Sciatic nerve (tissue), 2 donors: Measurements from ENCODE around the gene B3GNT5. TPM values are rescaled to one million over a fixed set of nuclear protein-coding genes. Genes with fewer than 3 reads are reported as not detected.
"Not testable (repeated sequence)": the region's sequence is repeated elsewhere in the genome, so short reads cannot be mapped to it uniquely, and the experiment has no call there.

Experiments used
- ATAC-seq: fragments of 200-7000 bp; cut with Tn5 transposase; one replicate; pipeline ENCODE4 v1.9.1; 2020; ENCODE audit warnings: mild to moderate bottlenecking, moderate library complexity
- DNase-seq: peaks from one replicate; pipeline ENCODE4 v3.0.0-alpha.2; 2020; ENCODE audit warnings: low spot score
- intact Hi-C: fragments of 100-400 bp; cut with DNase I; formaldehyde crosslinking; loops from one replicate; pipeline ENCODE4 v1.14.2; 2022
- total RNA-seq: library from RNA; stranded (reverse); fragmentation: NEBNext Ultra II Directional; extraction: Animal tissue kit (Norgen Biotek cat#: 25700); gene quantifications from one replicate; pipeline ENCODE4 v1.2.1, GENCODE V29; 2021
- donor health status: DM: no; HTN: no; CAD: no.
- donor health status: DM: no; HTN: no; CAD: no.

Gene B3GNT5
- total RNA-seq, 1 donor from 2014 or later: 30.3 TPM

DNA sequence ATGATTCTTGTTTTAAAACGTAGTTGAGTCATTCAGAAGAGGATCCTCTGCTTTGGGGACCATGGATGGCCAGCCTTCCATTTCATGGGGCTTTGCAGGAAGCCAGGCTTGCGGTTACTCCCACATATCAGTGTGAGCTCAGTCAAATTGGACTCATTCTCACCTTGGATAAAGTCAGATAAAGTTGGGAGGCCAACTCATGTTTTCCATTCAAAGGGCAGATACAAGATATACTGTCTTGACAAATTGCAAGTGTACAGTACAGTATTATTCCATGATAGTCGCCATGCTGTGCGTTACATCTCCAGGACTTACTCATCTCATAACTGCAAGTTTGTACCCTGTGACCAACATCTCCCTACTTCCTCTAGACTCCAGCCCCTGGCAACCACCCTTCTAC, 25.5 kb upstream of the B3GNT5 start:
- intact Hi-C loops: no loop called here
- DNase-seq: no peak
- no peak for ATAC-seq

DNA sequence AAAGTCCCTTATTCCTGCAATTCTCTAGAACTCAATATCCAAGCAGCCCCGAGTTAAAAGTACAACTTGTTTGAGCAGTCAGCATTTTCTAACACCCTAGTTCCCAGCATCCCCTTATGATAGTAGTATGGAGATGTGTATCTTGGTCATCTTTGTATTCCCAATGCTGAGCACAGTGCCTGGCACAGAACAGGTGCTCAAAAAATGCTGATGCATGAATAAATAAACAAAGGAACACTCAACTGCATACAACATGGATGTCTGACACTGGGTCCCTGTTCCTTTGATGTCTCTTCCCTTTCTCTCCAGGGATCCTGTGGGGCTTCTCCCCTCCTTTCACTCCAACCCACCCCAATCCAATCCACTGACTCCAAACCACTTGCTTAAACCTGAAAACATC, 23.9 kb upstream of the B3GNT5 start:
- DNase-seq: no peak
- no peak for ATAC-seq
- intact Hi-C loops: no loop called here

DNA sequence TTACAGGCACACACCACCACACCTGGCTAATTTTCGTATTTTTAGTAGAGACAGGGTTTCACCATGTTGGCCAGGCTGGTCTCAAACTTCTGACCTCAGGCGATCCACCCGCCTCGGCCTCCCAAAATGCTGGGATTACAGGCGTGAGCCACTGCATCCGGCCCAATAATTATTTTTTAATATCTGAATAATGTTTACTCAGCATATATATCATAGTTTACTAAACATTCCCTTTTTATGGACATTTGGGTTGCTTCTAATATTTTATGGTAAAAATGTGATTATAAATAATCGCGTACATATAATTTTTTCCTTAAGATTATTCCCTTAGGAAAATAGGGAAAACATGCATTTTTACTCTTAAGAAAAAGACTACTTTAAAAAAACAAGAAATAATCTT, 22.8 kb upstream of the B3GNT5 start:
- ATAC-seq, intact Hi-C loops, DNase-seq: not testable (repeated sequence)

DNA sequence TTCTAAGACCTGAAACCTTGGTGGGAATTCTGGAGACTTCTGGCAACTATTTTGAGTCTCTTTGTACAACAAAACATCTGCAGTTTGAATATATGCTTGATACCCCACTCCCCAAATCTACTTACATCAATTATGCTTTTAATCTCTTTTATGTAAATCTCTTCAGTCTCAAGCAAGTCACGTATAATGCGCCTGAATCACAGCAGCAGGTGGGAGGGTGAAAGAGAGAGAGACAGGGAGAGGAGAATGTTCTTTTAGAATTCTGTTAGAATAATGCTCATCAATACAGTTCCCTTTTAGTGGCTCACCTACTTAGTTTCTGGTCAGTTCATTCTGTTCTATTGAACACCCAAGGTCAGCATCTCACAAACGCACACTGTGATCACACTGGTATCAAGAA, 22.2 kb upstream of the B3GNT5 start:
- intact Hi-C loops: no loop called here

DNA sequence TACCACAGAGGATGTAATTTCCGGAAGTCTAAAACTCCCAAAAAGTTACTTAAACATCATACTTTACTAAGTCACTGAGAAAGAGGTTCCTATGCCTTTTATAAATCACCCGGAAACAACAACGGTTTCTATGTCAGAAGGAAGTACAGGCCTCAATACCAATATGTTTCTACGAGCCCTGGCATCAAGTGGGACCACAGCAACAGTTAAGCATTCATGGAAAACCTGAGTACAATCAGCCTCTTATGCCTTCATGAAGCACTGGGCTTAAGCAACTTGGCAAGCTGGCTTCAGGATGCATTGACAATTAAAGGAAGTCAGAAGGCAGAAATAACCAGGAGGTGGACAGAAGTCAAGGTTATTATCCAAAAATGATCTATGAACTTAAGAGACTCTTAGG, 19.1 kb upstream of the B3GNT5 start:
- no peak for ATAC-seq
- intact Hi-C loops: no loop called here
- no peak for DNase-seq

More for the DNA sequence above, 22.2 kb upstream of the B3GNT5 start:
- no peak for ATAC-seq
- no peak for DNase-seq

DNA sequence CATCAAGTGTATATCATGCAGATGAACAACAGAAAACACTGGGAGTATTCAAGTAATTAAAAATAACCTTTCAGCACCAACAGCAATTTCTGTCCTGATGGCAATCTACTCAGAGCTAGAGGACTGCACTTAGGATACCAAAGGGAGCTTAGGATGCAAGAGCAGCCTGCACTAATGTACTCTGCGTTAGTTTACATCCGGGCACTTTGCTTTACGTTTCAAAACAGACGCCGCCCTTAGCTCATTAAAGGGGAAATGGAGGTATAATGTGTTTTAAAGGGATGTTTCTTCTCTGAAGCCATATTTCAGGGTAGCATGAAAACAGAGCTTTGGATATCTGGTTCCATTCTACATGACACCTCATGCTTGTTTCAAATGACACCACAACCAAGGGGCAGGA, 14.0 kb upstream of the B3GNT5 start:
- intact Hi-C loops: no loop called here
- ATAC-seq (no peak), DNase-seq (no peak)

DNA sequence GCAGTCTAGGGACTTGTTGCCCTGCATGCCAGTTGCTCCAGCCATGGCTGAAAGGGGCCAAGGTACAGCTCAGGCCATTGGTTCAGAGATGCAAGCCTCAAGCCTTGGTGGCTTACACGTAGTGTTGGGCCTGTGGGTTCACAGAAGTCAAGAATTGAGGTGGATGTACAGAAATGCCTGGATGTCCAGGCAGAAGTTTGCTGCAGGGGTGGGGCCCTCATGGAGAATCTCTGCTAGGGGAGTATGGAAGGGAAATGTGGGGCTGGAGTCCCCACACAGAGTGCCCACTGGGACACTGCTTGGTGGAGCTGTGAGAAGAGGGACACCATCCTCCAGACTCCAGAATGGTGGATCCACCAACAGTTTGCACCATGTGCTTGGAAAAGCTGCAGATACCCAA, 10.6 kb upstream of the B3GNT5 start:
- ATAC-seq: no peak
- intact Hi-C loops: no loop called here
- no peak for DNase-seq

DNA sequence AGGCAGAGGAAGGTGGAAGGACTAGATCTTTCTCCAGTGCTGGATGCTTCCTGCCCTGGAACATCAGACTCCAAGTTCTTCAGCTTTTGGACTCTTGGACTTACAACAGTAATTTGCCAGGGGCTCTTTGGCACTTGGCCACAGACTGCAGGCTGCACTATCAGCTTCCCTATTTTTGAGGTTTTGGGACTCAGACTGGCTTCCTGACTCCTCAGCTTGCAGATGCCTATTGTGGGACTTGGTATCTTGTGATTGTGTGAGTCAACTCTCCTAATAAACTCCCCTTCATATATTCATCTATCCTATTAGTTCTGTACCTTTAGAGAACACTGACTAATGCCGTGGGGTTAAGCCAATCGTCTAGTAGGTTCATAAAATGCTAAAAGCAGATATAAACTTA, 8.8 kb upstream of the B3GNT5 start:
- peak; percentile 74 for DNase-seq
- intact Hi-C loops: no loop called here
- ATAC-seq: peak; percentile 53

DNA sequence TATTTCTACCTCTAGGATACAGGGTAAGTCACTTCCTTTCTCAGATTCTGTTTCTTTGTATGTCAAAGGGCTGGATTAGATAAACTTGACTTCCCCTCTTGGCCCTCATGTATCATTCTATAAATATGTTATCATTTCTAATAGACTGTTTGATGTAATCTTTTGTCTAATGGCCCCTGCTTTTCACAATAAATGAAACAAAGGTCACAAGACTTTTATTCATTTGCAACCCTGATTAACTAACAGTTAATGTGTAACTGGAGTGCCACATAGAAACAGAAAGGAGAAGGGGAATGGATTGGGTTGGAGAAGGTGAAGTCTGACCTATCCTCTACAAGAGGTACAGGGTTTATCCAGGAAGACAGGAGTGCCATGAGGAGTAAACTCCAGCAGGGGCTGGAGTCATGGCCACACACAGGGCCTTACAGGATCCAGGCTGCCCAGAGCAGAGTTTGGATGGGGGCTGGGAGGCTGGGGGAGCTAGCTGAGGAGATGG, 8.0 kb upstream of the B3GNT5 start:
- DNase-seq: no peak
- ATAC-seq: no peak

DNA sequence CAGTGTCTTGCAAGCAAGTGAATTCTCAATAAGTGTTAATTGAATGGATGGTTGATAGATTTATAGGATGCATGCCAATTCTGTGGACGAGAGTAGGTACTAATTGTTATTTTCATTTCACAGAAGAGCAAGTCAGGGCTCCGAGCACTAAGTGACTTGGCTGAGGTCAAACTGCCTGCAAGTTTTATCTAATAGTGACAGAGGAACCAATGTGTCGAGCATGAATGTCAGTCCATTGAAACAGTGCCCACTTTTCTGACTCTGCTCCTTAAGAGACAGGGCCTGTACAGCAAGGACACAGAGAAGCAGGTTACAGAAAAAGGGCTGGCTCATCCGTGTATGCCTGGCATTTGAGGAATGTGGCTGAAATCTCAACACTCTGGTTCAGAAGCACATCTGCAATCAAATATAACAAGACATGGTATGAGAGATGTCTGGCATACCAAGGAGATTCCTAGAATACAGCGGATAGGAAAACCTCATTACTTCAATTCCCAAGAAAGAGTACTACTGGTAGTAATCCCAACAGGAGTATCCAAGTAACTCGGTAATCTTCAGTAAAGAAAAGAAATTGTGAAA, 6.0 kb upstream of the B3GNT5 start:
- no peak for ATAC-seq
- DNase-seq: no peak
- intact Hi-C loops: no loop called here

More for the DNA sequence above, 8.0 kb upstream of the B3GNT5 start:
- intact Hi-C loops: no loop called here

DNA sequence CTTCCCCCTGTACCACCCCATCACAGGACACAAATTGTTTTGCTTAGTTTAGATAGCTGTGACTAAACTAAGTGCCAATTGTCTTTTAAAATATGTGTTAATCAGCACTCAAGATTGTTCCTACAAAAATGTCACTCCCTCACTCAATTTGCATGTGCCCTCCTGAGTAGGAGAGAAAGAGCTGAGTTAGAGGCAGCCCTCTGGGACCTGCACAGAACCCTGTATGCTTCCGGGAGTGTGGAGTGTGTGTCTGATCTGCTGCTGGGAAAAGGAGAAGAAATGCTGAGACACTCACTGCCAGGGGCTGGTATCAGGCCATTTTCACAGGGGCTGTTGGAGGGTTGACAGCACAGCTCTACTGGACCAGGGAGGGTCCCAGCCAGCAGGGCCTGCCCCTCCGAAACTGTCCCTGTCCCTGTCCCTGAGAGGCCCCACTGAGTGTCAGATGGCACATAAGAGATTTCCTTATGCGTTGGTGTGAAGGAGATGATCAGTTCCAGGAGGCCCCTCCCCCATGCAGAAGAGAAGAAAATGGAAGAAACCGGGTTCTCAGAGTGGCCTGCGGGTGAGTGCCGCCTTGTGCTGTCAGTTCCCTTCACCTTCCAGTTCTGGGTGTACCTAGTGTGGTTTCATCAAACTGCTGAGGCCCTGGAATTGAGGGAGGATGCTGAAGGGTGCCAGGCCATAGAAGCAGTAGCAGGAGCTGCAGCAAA, 3.9 kb upstream of the B3GNT5 start:
- ATAC-seq: no peak
- intact Hi-C loops: no loop called here
- DNase-seq: no peak

DNA sequence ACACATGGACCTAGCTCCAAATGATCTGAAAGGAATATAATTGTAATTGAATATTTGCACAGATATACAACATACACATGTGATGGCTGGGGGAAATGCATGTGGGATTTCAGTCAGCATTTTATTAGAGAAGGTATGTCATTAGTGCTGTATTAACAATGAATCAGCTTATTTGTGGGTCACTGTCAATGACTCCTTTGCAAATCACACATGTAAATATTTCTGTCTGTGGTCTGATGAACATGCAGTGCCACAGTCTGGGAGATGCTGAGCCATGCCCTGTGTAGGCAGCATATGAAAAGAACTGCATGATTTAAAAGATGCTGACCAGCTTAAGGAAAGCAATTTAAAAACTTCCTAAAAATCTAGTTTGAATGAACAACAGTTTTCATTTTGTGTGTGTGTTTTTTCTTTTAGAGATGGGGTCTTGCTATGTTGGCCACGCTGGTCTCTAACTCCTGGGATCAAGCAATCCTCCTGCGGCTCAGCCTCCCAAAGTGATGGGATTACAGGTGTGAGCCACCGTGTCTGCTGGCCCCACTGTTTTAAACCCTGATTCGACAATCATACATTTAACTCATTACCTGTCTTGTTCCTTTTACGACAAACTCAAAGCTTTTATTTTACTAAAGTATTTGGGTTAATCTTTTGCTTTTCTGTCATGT, 803 bp upstream of the B3GNT5 start:
- intact Hi-C loops: no loop called here
- ATAC-seq: no peak
- DNase-seq: no peak

DNA sequence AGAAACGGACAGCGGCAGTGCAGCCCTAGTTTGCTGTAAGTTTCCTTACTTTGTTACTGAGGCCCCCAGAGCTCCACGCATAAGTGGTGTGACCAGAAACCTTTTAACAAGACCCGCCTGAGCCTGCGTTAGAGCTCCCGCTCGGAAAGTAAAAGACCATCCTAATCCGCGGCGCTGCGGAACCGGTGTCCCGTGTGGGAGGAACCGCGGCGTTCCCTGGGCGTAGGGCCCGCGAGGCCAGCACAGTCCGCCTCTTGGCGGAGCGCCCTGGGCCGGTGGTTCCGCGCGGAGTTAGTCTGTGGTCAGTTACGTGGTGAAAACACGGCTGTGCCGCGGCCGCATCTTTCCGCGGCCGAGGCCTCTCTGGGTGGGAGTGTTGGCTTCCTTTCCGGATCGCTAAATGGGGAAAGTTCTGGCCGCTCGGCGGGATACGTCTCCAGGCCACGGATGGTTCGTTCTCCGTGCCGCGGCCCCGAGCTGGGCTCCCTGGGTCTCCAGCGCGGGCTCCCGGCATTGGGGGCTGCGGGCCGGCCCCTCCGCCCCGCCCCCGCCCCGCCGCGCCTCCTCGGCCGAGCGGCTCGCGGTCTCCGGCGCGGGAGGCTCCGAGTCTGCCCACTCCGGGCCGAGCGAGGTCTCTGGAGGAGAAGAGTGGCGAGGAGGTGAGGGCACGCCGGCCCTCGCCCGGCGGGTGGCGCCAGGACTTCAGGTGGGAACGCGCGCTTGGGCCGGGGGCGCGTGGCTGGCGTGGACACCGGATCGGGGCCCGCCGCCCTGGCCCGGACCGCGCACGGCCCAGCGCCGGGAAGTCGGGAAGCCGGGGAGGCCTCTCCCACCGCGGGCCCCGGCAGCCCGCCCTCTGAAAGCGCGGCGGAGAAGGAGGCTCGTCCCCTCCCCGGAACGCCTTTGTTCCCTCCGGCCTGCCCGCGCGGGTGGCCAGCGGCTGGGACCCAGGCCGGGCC, 754 bp downstream of the B3GNT5 start:
- DNase-seq (peak; percentile 84), ATAC-seq (peak; percentile 92)
- intact Hi-C loops: no loop called here

DNA sequence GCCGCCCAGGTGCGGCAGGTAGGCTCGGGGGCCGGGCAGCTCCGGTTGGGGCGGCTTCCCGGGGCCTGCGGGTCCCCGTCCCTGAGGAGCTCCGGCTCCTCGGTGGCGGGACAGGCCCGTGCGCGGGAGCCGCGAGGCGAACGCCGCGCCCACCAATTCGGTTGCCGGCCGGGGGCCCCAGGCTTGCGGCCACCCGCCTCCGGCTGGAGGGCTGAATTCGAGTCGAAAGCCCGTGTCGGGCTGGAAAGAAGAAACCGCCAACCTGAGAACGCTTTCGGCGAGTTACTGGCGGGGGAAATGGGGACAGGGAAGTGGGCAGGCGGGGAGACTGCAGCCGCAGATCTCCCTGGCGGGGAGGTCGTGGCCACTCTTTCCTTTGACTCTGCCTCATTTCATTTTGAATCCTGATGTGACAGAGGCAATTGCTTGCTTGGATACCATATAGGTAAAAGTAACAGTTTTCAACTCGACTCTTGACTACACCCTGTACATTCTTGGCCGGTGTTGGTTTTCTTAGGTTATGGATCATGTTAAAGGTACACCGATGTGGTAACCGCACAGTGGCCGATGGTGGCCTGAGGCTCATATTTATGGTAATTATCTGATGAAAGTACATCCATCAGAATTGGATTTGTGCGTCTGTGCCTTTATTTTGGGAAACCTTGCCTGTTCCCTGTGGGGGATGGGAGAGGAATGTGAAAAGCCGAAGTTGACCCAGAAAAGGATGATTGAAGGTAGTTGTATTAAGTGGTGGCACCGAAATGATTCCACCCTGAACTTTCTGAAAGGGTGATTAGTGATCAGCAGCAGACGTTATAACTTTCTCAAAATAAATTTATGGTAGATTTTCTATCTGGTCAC, 1.7 kb downstream of the B3GNT5 start:
- DNase-seq (no peak), ATAC-seq (peak; percentile 2)
- intact Hi-C loops: no loop called here

DNA sequence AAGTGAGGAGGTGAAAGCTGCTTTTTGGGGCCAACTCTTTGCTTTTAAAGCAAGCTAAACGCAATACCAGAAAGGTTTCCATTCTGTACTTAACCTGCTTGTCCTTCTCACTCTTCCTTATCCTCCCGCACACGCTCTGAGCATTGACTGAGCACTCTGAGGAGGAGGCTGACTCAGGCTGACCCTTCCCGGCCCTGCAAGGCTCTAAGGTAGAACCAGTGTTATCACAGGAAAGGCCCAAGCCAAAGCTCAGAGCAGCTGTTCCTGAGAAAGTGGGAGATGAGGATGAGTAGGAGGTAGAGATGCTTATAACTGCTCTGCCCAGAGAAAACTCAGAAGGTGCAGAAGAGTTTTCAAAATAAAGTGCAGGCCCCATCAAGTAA, 2.3 kb downstream of the B3GNT5 start:
- intact Hi-C loops: no loop called here
- ATAC-seq: no peak
- DNase-seq: no peak

DNA sequence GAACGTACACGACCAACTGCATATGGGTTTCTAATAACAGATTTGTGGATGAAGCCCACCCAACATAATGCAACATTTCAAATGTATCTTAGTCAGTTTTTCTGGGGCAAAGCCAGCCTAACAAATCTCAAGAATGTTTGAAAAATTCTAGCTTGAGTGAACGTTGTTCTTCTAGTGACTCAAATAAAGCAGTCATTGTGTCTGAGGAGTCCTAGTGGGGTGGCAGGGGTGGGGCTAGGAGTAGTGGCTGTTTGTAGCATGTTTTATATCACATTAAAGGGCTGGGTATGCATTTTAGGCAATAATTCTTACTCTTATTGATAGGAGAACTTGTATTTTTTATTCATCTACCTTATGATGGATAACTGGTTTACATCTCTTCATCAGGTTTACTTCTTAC, 6.0 kb downstream of the B3GNT5 start:
- intact Hi-C loops: no loop called here
- no peak for DNase-seq
- peak; percentile 52 for ATAC-seq

DNA sequence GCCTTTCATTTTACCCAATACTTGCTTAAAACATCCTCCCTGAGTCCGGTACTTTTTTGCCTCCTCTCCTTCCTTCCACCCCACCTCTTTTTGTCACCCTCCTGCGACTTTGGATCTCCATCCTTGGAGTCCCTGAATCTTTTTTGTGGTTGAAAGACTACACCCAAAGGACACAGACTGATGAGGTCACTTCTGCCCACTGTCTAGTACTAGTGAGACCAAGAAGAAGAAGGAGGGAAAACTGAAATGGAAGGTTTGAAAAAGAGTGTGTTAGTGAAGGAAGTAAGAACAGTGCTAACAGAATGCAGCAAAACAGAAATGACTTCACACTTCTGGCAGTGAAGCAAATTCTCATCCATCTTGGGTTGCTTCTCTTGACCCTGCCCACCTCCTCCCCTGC, 6.6 kb downstream of the B3GNT5 start:
- no peak for DNase-seq
- intact Hi-C loops: no loop called here
- ATAC-seq: no peak

DNA sequence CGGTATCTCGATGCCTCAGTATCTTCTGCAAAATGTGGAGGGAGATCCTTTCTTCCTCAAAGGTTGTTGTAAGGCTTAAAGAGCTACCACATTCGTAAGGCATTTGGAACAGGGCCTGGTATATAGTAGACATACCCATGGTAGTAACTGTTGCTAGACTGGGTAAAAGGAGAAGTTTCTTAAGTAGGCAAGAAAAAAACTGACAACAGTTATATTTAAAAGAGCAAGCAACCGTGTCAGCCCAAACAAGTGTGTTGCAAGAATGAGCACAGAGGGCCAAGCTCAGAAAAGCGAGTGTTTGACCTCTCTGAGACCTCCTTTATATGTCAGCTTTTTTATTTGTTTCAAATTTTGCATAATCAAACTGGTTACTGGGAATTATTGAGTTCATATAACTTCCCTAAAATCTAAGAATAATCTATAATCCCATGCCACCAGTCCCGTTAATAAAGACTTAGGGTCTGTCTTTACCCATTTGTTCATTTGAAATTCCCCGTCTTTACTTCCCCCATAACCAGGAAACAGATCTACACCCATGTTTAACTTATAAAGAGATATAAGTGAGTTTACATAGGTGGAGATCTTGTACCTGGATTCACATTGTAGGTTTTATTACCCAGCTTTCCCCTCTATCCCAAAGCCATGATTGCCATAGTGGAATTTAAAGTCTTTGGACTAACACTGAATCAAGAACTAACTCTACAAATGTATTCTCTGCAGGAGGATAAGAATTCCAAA, 7.3 kb downstream of the B3GNT5 start:
- intact Hi-C loops: no loop called here
- DNase-seq (no peak), ATAC-seq (peak; percentile 79)
